NCI-H1105 treated with DMSO at 0.1 percent for 48 hours (cell line): ENCODE results near the gene RWDD3.

ENCODE experiments used
- DNase-seq: peaks from one replicate; lab custom pipeline; 2025; lab: John Stamatoyannopoulos, UW

The RWDD3 gene

DNA sequence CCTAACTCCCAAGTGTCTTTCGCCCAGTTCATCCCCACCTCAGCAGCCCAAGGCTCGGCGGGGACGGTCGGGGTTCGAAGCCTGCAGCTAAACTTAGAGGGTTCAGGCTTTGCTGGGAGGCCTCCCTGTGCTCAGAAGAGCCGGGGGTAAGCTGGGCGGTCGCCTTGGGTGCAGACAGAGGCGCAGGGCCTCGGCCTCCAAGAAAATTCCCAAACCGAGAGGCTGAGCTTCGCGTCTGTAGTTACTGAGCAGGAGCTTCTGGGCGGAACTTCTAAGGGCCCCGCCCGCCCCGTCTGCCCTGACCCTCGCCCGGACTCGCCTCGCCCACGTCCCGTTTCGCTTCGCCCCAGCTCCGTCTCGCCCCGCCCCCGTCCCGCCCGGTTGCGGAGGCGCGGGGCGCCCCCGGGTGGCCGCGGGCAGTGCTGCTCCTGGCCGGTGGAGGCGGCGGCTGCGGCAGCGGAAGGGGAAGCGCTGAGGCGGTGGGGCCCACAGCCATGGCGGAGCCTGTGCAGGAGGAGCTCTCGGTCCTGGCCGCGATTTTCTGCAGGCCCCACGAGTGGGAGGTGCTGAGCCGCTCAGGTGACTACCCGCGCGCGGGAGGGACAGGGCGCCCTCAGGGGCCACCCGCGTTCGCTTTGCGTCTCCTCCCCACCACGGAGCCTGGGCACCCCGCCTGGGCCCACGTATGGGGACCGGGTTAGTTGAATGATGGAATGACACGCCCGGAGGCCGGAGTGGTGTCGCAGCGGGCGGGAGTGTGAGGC lies at the start of gene RWDD3:
Gene RWDD3 (plus strand): TSS at position 474 of the 764 bp plus-strand sequence. CDS start 21 bp downstream, at position 495.
- DNase-seq, result peak; percentile 75

- DNase-seq, result no peak
Observed at GRCh38 chr1:95186149-95186548, 47.9 kb upstream of the RWDD3 start.

GRCh38 chr1:95193591-95193990 lies 40.4 kb upstream of the RWDD3 start:
- no peak for DNase-seq

DNA sequence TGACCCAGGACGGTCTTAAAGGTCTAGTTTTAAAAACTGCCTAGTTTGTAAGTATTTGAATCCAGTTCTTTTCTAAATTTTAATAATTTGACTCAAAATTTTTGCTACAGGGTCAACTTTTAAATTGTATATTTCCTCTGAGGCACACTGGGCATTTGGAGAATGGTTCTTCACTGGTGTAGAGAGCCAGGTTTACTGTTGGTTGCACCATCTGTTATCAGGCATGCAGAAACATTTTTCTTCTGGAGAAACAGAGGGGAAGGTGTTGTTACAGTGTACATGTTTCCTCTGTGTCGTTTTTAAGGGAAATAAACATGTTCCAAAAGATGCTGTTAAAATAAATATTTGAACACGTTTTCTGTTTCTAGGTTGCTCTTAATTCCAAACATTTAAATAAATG lies 39.0 kb upstream of the RWDD3 start:
- no peak for DNase-seq

GRCh38 chr1:95196017-95196416 lies 38.0 kb upstream of the RWDD3 start:
- no peak for DNase-seq

GRCh38 chr1:95197616-95198252 lies 36.3 kb upstream of the RWDD3 start:
- DNase-seq, result peak; percentile 25

GRCh38 chr1:95201905-95202304 lies 32.1 kb upstream of the RWDD3 start:
- DNase-seq, result no peak

DNA sequence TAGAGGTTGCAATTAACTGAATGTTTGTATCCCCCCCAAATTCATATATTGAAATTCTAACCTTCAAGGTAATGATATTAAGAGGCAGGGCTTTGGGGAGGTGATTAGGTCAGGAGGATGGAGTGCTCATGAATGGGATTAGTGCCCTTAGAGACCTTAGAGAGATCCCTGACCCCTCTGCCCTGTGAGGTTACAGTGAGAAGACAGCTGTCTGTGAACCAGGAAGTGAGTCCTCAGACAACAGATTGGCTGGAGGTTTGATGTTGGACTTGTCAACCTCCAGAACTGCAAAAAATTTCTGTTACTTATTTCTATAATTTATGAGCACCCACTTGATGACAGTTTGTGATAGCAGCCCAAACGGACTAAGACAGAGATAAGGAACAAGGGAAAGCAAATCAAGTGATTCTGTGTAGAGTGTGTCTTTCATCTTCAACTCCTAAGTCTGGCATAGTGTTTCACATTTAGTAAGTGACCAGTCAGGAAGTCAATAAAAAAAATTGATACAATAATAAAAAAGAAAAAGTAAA lies 30.0 kb upstream of the RWDD3 start:
- no peak for DNase-seq

DNA sequence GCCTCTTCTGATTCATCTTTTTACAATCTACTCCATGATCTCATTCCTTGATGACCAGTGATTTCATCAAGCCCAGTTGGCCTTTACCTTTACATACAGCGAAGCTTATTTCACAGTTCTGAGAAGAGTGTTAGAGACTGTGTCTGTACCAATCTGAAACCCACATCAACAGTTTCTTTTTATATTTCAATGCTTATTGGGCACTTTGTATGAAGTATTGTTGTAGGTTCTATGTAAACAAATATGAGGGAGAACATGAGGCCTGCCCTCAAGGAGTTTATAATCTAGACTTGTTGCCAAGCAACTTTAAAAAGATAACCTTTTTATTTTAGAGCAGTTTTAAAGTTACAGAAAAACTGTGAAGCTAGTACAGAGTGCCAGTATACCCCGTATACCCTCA lies 27.5 kb upstream of the RWDD3 start:
- no peak for DNase-seq

GRCh38 chr1:95207223-95207935 lies 26.6 kb upstream of the RWDD3 start:
- DNase-seq, result peak; percentile 33

- DNase-seq, result no peak
Observed at GRCh38 chr1:95208876-95209275, 25.1 kb upstream of the RWDD3 start.

- DNase-seq, result no peak
Observed at GRCh38 chr1:95209291-95209690, 24.7 kb upstream of the RWDD3 start.

DNA sequence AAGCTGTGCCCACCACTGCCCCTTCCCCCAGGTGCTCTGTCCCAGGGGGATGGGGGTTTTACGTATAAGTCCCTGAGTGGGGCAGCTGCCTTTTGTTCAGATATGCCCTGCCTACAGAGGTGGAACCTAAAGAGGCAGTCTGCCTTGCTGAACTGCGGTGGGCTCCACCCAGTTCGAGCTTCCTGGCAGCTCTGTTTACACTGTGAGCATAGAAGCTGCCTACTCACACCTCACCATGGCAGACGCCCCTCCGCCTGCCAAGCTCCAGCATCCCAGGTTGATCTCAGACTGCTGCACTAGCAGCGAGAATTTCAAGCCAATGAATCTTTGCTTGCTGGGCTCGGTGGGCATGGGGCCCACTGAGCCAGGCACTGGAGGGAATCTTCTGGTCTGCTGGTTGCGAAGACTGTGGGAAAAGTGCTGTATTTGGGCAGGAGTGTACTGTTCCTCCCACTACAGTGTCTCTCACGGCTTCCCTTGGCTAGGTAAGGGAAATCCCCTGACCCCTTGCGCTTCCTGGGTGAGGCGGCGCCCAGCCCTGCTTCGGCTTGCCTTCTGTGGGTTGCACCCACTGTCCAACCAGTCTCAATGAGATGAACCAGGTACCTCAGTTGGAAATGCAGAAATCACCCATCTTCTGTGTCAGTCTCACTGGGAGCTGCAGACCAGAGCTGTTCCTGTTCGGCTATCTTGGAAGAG lies 17.6 kb upstream of the RWDD3 start:
- DNase-seq, result no peak

DNA sequence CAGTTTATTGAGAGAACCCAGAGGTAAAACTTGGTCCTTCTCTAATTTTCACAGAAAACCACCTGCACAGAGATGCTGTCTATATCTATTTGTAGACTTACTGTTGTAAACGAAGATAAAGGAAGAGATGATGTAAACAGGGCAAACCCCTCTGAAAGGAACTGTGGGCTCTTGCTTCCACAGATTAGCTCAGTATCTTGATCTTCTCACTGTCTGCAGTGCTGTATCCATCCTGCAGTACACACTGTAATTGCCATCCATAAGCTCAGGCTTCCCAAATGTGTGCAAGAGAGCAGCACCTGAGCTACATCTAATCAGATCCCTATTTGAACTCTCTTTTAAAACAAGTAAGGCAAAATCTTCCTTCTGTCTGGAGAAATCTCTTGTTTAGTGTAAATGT lies 16.6 kb upstream of the RWDD3 start:
- peak; percentile 27 for DNase-seq

- DNase-seq, result no peak
Observed at GRCh38 chr1:95219407-95219806, 14.6 kb upstream of the RWDD3 start.

- DNase-seq, result no peak
Observed at GRCh38 chr1:95221306-95221705, 12.7 kb upstream of the RWDD3 start.

GRCh38 chr1:95222629-95223028 lies 11.4 kb upstream of the RWDD3 start:
- no peak for DNase-seq

DNA sequence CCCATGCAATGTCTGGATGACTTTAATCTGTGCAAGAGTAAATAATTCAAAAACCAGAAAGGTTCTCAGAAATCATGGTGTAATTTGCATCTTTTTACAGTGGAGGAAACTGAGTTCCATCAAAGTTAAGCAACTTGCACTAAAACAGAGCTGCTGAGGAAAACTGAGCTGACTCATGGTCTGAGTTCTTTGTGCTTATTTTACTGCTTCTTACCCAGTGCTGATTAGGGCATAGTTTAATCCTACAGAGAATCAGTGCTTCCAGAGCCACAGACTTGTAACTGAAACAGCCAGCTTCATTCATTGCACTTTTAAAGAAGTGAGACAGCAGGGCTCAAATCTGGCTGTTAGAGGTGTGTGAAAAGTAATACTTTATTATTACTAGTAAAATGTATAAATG lies 10.9 kb upstream of the RWDD3 start:
- no peak for DNase-seq

DNA sequence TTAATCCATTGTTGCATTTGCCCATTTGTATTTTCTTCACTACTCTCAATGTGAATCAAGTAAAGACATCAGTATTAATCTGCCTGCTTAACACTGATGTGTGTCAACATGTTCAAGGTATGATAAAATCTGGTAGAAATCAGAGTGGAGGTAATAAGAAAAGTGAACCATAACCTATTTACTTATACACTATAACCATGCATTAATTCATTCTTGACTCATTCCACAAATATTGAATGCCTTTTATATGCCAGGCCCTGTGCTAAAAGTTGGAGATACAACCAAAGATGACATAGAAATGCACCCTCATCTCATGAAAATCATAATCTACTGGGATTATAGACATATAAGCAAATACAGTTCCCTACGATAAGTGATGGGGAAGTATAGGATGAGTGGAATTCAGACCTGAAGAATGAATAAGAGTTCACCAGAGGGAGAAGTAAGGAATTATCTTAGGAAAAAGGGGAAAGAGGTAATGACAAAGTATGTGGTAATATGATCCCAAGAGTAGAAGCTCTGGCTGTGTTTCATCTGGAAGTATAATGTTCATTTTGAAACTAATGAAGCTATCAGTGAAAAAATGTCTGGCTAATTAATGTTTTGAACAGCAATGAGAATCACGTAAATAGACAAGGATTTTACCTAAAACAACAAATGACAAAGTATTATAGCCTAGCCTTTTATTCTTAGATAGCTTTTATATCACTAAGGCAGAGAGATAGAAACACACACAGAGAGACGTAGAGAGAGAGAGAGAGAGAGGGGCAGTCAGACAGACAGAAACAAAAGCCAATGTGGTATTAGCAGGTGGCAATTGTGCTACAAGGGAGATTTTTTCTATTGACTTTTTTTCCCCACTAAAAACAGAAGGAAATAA lies 7.0 kb upstream of the RWDD3 start:
- no peak for DNase-seq

- DNase-seq, result no peak
Observed at GRCh38 chr1:95229037-95229436, 5.0 kb upstream of the RWDD3 start.

DNA sequence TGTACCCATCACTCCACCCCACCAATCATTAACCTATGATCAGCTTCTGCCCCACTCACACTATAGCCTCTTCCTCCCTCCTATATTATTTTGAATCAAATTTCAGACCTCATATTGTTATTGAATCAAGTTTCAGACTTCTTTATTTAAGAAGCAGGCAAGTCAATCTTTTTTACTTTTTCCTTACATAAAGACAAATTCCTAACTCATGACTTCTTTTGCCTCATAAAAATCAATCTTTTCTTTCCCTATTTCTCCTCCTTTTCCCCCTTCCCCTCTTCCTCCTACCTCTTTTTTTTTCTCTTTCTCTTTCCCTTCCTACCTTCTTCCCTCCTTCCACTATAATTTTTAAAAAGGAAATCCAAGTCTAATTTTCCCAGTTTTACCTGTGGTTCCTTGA lies 4.3 kb upstream of the RWDD3 start:
- DNase-seq, result no peak
